ENCODE results near the gene LAMC1.

LAMC1 gene

DNA sequence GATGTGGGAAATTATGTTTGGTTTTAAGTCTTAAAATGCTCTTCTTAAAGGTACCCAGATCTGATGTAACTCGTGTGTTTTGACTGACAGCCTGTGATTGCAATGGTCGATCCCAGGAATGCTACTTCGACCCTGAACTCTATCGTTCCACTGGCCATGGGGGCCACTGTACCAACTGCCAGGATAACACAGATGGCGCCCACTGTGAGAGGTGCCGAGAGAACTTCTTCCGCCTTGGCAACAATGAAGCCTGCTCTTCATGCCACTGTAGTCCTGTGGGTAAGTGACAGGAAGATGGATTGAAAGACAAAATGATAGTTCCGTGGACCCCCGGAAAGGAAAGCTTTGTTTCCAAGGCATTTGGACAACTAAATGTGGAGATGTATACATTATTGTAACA, 91.2 kb downstream of the LAMC1 start:
- DNase-seq (ENCODE audit: extremely low read depth, low read depth) = no peak
- TF ChIP-seq, protein P1, sequence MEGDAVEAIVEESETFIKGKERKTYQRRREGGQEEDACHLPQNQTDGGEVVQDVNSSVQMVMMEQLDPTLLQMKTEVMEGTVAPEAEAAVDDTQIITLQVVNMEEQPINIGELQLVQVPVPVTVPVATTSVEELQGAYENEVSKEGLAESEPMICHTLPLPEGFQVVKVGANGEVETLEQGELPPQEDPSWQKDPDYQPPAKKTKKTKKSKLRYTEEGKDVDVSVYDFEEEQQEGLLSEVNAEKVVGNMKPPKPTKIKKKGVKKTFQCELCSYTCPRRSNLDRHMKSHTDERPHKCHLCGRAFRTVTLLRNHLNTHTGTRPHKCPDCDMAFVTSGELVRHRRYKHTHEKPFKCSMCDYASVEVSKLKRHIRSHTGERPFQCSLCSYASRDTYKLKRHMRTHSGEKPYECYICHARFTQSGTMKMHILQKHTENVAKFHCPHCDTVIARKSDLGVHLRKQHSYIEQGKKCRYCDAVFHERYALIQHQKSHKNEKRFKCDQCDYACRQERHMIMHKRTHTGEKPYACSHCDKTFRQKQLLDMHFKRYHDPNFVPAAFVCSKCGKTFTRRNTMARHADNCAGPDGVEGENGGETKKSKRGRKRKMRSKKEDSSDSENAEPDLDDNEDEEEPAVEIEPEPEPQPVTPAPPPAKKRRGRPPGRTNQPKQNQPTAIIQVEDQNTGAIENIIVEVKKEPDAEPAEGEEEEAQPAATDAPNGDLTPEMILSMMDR (IDR thresholded peaks at IDR 0.05; ENCODE audit: low read depth, low read length) = no peak

GRCh38 chr1:183116416-183116815, 93.2 kb downstream of the LAMC1 start:
- TF ChIP-seq, protein P1 (IDR thresholded peaks at IDR 0.05; ENCODE audit: low read depth, low read length) = no peak
- DNase-seq (ENCODE audit: extremely low read depth, low read depth) = no peak

GRCh38 chr1:183121609-183122008, 98.4 kb downstream of the LAMC1 start:
- DNase-seq (ENCODE audit: extremely low read depth, low read depth) = no peak
- TF ChIP-seq, protein P1 (IDR thresholded peaks at IDR 0.05; ENCODE audit: low read depth, low read length) = no peak

- TF ChIP-seq, protein P1 (IDR thresholded peaks at IDR 0.05; ENCODE audit: low read depth, low read length) = no peak
- DNase-seq (ENCODE audit: extremely low read depth, low read depth) = no peak
These were observed 101.0 kb downstream of the LAMC1 start for GRCh38 chr1:183124259-183124658.

GRCh38 chr1:183125279-183125999, 102.2 kb downstream of the LAMC1 start:
- no peak for DNase-seq (ENCODE audit: extremely low read depth, low read depth)
- TF ChIP-seq, protein P1 (IDR thresholded peaks at IDR 0.05; ENCODE audit: low read depth, low read length) = no peak

DNA sequence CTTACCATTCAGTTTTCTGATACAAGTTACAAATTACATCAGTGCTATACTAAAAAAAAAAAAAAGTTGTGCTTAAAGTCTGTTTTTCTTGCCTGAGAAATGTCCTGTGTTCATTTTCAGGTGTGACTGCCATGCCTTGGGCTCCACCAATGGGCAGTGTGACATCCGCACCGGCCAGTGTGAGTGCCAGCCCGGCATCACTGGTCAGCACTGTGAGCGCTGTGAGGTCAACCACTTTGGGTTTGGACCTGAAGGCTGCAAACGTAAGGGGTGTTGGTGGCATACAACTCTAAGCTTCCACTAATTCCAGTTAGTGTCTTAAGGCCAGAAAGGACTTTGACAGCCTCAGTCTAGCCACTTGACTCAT, 102.8 kb downstream of the LAMC1 start:
- DNase-seq (ENCODE audit: extremely low read depth, low read depth) = no peak

DNA sequence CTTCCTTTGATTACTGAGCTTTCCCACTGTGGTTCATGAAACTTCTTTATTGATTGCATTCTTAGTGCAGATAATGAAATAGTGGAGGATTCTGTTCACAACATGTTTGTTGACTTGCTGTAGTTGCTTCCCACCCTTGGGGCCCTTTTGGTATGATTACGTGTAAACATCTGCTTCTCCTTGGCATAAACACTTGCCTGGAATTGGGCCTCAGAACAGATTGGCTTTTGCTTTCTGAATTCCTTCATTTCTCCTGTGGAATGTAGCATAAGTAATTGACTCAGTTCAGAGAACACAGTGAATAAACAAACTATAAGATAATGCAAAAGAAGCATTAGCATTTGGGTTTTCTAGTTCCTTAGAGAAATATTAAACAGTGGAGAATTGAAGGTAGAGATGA, 103.3 kb downstream of the LAMC1 start:
- DNase-seq (ENCODE audit: extremely low read depth, low read depth) = peak; percentile 79
- TF ChIP-seq, protein P1 (IDR thresholded peaks at IDR 0.05; ENCODE audit: low read depth, low read length) = no peak

More for the DNA sequence above, 102.8 kb downstream of the LAMC1 start:
- TF ChIP-seq, protein P1 (IDR thresholded peaks at IDR 0.05; ENCODE audit: low read depth, low read length) = no peak

Measured in AG09319 (cell line).